Measurements from ENCODE around the gene ZNF761. TPM values are rescaled to one million over a fixed set of nuclear protein-coding genes. Genes with fewer than 3 reads are reported as not detected.

The ZNF761 gene
- total RNA-seq (2016; rRNA removed; fragmentation: Illumina TruSeq; extraction: Trizol) (16.2 and 20.8 TPM in 2 replicates), polyA plus RNA-seq (2011; rRNA removed) (11.6 and 12.0 TPM in 2 replicates), polyA minus RNA-seq (2011; rRNA and poly(A)+ RNA removed; ENCODE audit: low replicate concordance) (2.6 and 3.2 TPM in 2 replicates), Bru-seq, nascent RNA (percentile 72 among the genes with signal in this experiment), BruChase-seq, experiment 1, labeled RNA remaining after a 6-hour chase (percentile 77 among the genes with signal in this experiment), BruChase-seq, experiment 2, labeled RNA remaining after a 2-hour chase (percentile 84 among the genes with signal in this experiment)
- 4.3 and 5.4 TPM in 2 replicates for total RNA-seq (2016; cell fraction: cytosol; rRNA removed; fragmentation: Illumina TruSeq; extraction: Trizol; ENCODE audit: low read depth)
- 15.5 and 20.2 TPM in 2 replicates for total RNA-seq (2016; cell fraction: insoluble cytoplasmic fraction; rRNA removed; fragmentation: Illumina TruSeq; extraction: Trizol)
- 8.0 and 9.4 TPM in 2 replicates for total RNA-seq (2016; cell fraction: membrane; rRNA removed; fragmentation: Illumina TruSeq; extraction: Trizol)
- total RNA-seq (2016; cell fraction: nucleus; rRNA removed; fragmentation: Illumina TruSeq; extraction: Trizol): 12.3 and 15.9 TPM in 2 replicates
- polyA plus RNA-seq (2011; cell fraction: cytosol; rRNA removed): 7.6 and 10.7 TPM in 2 replicates
- polyA plus RNA-seq (2011; cell fraction: nucleus; rRNA removed): 11.5 and 13.2 TPM in 2 replicates
- polyA plus RNA-seq (2012): 11.2 and 15.1 TPM in 2 replicates
- polyA plus RNA-seq (2016; cell fraction: cytosol; fragmentation: Illumina TruSeq; extraction: Trizol; ENCODE audit: low read depth): 3.3 and 3.7 TPM in 2 replicates
- polyA plus RNA-seq (2016; cell fraction: insoluble cytoplasmic fraction; fragmentation: Illumina TruSeq; extraction: Trizol; ENCODE audit: low read depth): 12.8 and 13.8 TPM in 2 replicates
- polyA plus RNA-seq (2016; cell fraction: membrane; fragmentation: Illumina TruSeq; extraction: Trizol; ENCODE audit: low read depth): 4.2 TPM in 2 replicates
- 29.0 and 29.2 TPM in 2 replicates for polyA plus RNA-seq (2016; cell fraction: nucleus; fragmentation: Illumina TruSeq; extraction: Trizol; ENCODE audit: insufficient read depth, low read depth)
- 7.1 and 7.8 TPM in 2 replicates for polyA minus RNA-seq (2011; cell fraction: cytosol; rRNA and poly(A)+ RNA removed)
- 20.2 and 28.2 TPM in 2 replicates for polyA minus RNA-seq (2011; cell fraction: nucleus; rRNA and poly(A)+ RNA removed)
- long read RNA-seq, experiment 1, partial matches to known transcripts: 5 of 14 reads
- long read RNA-seq, experiment 1, other reads (novel, unspliced or antisense): 9 of 14 reads
- long read RNA-seq, experiment 2, partial matches to known transcripts: 0 of 9 reads
- long read RNA-seq, experiment 2, other reads (novel, unspliced or antisense): 9 of 9 reads

DNA sequence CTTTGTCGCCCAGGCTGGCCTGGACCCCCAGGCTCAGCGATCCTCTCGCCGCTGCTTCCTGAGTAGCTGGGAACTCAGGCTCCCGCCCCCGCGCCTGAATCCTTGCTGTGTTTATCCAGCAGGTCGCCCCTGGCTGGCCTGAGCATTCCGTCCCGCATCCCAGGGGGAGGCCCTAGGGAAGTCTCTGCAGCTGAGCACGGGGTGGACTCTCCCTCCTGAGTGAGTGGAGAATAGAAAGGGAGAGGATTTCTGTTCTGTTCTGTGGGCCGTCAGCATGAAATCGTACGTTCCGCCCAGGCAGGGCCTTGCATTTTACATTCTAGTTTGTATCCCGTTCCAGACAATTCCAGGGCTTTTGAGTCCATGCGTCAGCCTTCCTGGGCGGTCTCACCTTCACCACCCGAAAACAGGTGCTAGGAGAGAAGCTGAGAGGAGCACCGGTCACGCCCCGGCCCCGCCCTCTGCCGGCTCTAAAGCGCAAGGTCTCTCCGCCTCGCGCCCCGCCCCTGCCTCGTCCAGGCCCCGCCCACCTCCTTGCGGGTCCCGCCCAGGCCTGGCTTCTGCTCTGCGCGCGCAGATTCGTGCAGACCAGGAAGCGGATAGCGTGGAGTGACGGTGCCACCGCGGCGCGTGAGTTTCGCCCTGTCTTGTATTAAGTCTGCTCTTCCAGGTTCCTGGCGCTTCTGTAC lies at the start of gene ZNF761:
TSS of gene ZNF761 (plus strand) at position 586 of the 689 bp plus-strand sequence. CDS start 15,285 bp downstream, outside the sequence.
- Histone ChIP-seq H3K9me3 (ENCODE audit: low read length) (no peaks in the 10 kb centered on the region), H3K79me2 (ENCODE audit: insufficient read depth, low read length) (peaks cover 38% of the 10 kb centered on the region), H2AFZ (ENCODE audit: low read length) (no peak within 1 kb of the TSS), H3K4me1 (ENCODE audit: insufficient read depth, low read length) (peaks cover 38% of the 10 kb centered on the region), H3K27ac (ENCODE audit: extremely low read length, insufficient read depth, low read length) (peak within 1 kb of the TSS; percentile 81), H4K20me1 (ENCODE audit: insufficient read depth, low read length) (no peaks in the 10 kb centered on the region), H3K9ac (ENCODE audit: insufficient read depth, low read depth, low read length) (peak within 1 kb of the TSS; percentile 90), H3K4me2 (ENCODE audit: low read depth, low read length) (peak within 1 kb of the TSS; percentile 92), H3K27me3 (ENCODE audit: control insufficient read depth in 1 of 2, insufficient read depth in 2 of 2, low read length in 2 of 2) (no peaks in the 10 kb centered on the region; a peak in 1 of 5 replicates), H3K36me3 (replicated peaks in 1 of 2; ENCODE audit: control insufficient read depth in 1 of 2, insufficient read depth in 2 of 2, low read length in 2 of 2) (peaks cover 4 to 8% of the 10 kb centered on the region in 2 experiments; a peak in 4 of 5 replicates), H3K4me3 (replicated peaks in 1 of 3; ENCODE audit: insufficient read depth in 1 of 3, low read depth in 2 of 3, low read length in 3 of 3) (peak within 1 kb of the TSS; percentile 91 to 96 (median 93))
- intact Hi-C loops (cut with micrococcal nuclease; ENCODE audit: unreplicated experiment): loop anchor here (1.0 to 2.0 kb wide), 3 partner anchors 35 to 104 kb away; partner anchors contain the start of gene ZNF813
- ChIA-PET POLR2A (interaction anchor here (0.6 to 1.4 kb wide), 5 partner anchors 72 to 188 kb away, joined by 3 to 6 read pairs (median 4); no protein-coding TSS in a partner anchor), CTCF (ENCODE audit: low intra/inter-chr PET ratio, low total read pairs) (no interaction called here)
- ATAC-seq: peak; percentile 96
- no peak for FAIRE-seq
- 1% methylated on average over 20 of the region's 46 CpGs for WGBS (ENCODE audit: low lambda C conversion rate)
- BruUV-seq (replicated peaks): TSS peak; percentile 53
- peak; percentile 91 for DNase-seq (ENCODE audit: low spot score)
- in situ Hi-C loops (cut with HindIII; ENCODE audit: extremely low pct_ligation_motif_present, low pct_unique_long_range_greater_than_20kb): no loop called here
- TF ChIP-seq NR2F1 (CRISPR knock-in tag; IDR thresholded peaks at IDR 0.05): no peak
- TF ChIP-seq ZMYM4 (CRISPR knock-in tag; IDR thresholded peaks at IDR 0.05): peak; percentile 57
- no peak for TF ChIP-seq SOX13 (IDR thresholded peaks at IDR 0.05)
- TF ChIP-seq SOX13 (CRISPR knock-in tag; conservative IDR thresholded peaks at IDR 0.05 in 1 of 2, IDR thresholded peaks at IDR 0.05 in 1 of 2): peak in 1 of 2 experiments; percentile 41; a peak in 1 of 4 replicates
- TF ChIP-seq CC2D1A (CRISPR knock-in tag; IDR thresholded peaks at IDR 0.05): no peak
- 0 out of 2 replicates have a peak, but pooled peaks have one; percentile 55 for TF ChIP-seq KAT7 (CRISPR knock-in tag; IDR thresholded peaks at IDR 0.05; ENCODE audit: borderline replicate concordance)
- TF ChIP-seq FOXA3 (CRISPR knock-in tag; IDR thresholded peaks at IDR 0.05): 0 out of 2 replicates have a peak, but pooled peaks have one; percentile 12
- TF ChIP-seq, protein P1, sequence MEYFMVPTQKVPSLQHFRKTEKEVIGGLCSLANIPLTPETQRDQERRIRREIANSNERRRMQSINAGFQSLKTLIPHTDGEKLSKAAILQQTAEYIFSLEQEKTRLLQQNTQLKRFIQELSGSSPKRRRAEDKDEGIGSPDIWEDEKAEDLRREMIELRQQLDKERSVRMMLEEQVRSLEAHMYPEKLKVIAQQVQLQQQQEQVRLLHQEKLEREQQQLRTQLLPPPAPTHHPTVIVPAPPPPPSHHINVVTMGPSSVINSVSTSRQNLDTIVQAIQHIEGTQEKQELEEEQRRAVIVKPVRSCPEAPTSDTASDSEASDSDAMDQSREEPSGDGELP (IDR thresholded peaks at IDR 0.05; ENCODE audit: borderline replicate concordance, low read depth): peak; percentile 4; the same call in 1 of the 2 replicates
- TF ChIP-seq ZBTB49 (CRISPR knock-in tag; IDR thresholded peaks at IDR 0.05; ENCODE audit: borderline replicate concordance): no peak
- peak; percentile 78; the same call in 1 of the 2 replicates for TF ChIP-seq SP5 (CRISPR knock-in tag; IDR thresholded peaks at IDR 0.05; ENCODE audit: borderline replicate concordance, low read depth)
- no peak for TF ChIP-seq SP1 (IDR thresholded peaks at IDR 0.05)
- peak; percentile 71 for TF ChIP-seq SP1 (CRISPR knock-in tag; IDR thresholded peaks at IDR 0.05)
- TF ChIP-seq, protein P2, sequence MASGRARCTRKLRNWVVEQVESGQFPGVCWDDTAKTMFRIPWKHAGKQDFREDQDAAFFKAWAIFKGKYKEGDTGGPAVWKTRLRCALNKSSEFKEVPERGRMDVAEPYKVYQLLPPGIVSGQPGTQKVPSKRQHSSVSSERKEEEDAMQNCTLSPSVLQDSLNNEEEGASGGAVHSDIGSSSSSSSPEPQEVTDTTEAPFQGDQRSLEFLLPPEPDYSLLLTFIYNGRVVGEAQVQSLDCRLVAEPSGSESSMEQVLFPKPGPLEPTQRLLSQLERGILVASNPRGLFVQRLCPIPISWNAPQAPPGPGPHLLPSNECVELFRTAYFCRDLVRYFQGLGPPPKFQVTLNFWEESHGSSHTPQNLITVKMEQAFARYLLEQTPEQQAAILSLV (CRISPR knock-in tag; IDR thresholded peaks at IDR 0.05; ENCODE audit: borderline replicate concordance): peak; percentile 72; the same call in 1 of the 2 replicates

Measured in HepG2 (cell line).